GM19328 (cell line): Measurements from ENCODE around the gene RAMP2.
"Not testable (repeated sequence)": the region's sequence is repeated elsewhere in the genome, so short reads cannot be mapped to it uniquely, and the experiment has no call there.

Source experiments
- ATAC-seq: cut with Tn5 transposase; IDR thresholded peaks from one replicate; pipeline ENCODE4 v1.9.1; 2021; ENCODE audit warnings: mild to moderate bottlenecking, moderate library complexity; ENCODE audit not compliant: unreplicated experiment

RAMP2 gene

DNA sequence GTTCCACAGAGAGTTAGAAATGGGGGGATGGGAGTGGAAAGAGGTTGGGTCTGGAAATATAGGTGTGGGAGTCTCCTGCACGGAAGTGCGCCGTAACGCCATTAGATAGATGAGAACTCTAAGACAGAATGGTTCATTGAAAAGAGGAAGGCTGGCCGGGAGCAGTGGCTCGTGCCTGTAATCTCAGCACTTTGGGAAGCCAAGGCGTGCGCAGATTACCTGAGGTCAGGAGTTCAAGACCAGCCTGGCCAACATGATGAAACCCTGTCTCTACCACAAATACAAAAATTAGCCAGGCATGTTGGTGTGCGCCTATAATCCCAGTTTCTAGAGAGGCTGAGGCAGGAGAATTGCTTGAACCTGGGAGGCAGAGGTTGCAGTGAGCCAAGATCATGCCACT, 7.0 kb downstream of the RAMP2 start:
- ATAC-seq = not testable (repeated sequence)

DNA sequence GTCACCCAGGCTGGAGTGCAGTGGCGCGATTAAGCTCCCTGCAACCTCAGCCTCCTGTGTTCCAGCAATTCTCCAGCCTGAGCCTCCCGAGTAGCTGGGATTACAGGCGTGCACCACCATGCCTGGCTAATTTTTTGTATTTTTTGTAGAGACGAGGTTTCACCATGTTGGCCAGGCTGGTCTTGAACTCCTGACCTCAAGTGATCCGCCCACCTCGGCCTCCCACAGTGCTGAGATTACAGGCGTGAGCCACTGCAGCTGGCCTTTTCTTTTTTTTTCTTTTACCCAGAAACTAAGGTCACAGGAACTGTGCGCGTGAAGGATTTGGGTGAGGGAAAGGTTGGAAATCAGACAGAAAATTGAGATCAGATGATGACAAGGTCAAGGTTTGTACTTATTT, 8.9 kb downstream of the RAMP2 start:
- not testable (repeated sequence) for ATAC-seq

DNA sequence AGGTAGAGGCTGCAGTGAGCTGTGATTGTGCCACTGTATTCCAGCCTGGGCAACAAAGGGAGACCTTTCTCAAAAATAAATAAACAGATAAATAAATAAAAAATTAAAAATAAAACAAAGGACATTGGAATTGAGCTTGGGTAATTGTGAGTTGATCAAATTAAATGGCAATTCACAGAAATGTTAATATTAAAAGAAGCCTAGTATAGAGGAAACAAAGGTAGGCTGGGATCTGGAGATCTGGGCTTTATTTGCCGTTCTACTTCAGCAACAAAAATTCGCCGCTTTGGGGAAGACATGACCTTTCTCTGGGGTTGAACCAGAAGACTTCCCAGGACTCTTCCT, 11.9 kb downstream of the RAMP2 start:
- no peak for ATAC-seq

DNA sequence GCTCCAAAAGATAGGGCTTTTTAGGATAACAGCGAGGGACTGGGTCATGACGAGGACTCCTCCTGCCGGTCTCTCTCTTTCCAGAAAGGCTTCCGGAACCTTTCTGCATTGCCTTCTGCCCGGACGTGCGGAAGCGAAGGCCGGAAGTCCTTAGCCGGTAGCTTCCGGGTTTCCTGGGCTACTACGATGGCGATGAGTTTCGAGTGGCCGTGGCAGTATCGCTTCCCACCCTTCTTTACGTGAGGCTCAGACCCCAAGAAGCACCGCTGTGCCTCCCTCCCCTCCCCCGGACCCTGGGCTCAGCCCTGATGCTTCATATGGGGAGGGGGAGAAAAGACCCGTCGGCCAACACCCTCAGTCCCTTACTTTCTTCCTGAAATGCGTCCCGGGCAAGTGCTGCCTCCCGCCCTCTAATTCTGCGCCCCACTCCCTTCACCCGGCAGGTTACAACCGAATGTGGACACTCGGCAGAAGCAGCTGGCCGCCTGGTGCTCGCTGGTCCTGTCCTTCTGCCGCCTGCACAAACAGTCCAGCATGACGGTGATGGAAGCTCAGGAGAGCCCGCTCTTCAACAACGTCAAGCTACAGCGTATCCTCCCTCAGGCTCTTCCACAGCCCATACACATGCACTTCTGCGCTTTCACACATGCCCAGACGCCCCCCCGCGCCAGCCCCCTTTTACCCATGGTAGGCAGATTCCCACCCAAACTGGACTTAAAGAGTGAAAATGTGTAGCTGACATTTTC, 12.4 kb downstream of the RAMP2 start, which contains the start of gene VPS25:
Gene VPS25, plus strand, starts transcription at position 160 of the 746 bp plus-strand sequence. Its CDS starts 27 bp downstream, at position 187.
- ATAC-seq = no peak

DNA sequence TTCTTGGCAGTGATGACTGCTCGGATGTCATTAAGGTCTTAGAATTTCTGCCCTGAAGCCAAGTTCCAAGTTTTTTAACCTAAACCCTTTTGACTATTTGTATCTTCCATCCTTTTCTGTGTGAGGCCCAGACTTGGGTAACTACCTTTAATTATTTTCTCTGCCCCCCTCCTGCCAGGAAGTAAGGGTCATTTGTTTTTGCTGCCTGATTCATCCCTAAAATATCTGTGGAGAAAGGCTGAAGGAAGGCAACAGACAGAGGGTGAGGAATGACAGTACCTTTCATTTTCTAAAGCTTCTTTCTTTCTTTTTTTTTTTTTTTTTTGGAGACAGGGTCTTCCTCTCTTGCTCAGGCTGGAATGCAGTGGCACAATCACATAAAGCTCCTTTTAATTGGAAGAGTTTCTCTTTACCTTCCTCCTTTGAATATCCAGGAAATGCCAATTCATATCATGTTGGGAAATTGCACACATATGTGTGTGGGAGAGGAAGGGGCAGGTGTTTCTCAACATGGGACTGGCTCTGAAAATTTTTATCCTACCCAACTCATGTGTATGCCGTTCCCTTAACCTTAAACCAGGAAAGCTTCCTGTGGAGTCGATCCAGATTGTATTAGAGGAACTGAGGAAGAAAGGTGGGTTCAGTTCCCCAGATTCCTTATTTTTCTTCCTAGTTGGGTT, 13.2 kb downstream of the RAMP2 start:
- ATAC-seq = no peak

DNA sequence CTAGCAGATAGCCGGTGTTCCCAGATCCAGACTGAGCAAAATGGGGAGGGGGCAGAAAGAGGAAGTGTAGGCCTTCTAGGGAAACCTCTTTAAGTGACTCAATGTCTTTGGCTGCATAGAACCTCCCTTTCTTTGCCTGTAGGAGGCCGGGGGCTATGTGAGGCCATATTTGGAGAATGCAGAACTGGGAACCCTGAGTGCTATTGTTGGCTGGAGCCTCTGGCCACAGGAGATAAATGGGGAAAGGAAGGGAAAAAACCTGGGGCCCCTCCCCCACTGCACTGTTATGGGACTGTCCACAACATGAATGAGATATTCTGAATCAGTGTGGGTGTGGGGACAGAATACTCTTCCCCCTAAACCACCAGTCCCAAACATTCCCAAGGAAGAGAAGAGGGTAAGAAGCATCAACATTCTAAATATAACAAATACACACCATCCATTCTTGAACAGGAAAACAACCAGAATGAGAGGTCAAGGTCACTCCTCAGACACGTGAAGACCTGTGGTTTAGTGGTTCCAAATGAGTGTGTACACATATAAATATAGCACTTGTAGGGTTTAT, 14.6 kb downstream of the RAMP2 start:
- ATAC-seq = no peak

DNA sequence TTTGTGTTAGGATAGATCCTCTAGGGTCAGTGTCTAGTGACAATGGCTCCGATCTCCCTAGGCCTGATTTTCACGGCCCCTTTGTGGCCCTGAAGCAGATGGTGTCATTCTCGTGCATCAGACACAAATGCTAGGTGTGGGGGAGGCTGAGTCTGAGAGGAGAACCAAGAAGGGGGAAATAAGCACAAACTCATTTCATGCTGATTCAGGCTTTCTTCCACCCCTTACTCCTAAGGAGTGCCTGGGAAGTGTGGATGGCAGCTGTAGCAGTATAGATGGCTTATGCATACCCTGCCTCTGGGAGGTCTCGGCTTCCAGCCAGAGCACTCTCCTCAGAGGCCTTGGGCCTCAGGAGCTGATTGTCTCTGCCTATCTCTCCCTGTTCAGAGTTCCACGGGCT, 17.5 kb downstream of the RAMP2 start:
- ATAC-seq = no peak

DNA sequence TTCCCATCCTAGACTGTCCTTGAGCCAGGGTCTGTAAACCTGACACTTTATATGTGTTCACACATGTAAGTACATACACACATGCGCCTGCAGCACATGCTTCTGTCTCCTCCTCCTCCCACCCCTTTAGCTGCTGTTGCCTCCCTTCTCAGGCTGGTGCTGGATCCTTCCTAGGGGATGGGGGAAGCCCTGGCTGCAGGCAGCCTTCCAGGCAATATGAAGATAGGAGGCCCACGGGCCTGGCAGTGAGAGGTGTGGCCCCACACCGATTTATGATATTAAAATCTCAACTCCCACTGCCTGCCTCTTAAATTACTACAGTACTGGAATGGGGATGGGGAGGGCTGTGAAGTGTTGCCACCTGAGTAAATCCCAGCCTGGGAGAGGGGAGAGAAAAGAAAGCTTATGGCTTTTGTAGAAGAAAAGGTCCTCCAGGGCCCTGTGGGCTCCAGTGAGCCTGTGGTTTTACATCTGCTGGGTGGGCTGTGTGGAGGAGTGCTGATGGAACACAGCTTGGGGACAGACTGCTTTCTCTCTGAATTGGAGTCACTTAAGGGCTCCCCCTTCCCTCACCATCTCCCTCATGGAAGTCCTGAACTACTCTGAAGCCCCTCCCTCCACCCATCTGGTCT, 18.4 kb downstream of the RAMP2 start:
- ATAC-seq = no peak

DNA sequence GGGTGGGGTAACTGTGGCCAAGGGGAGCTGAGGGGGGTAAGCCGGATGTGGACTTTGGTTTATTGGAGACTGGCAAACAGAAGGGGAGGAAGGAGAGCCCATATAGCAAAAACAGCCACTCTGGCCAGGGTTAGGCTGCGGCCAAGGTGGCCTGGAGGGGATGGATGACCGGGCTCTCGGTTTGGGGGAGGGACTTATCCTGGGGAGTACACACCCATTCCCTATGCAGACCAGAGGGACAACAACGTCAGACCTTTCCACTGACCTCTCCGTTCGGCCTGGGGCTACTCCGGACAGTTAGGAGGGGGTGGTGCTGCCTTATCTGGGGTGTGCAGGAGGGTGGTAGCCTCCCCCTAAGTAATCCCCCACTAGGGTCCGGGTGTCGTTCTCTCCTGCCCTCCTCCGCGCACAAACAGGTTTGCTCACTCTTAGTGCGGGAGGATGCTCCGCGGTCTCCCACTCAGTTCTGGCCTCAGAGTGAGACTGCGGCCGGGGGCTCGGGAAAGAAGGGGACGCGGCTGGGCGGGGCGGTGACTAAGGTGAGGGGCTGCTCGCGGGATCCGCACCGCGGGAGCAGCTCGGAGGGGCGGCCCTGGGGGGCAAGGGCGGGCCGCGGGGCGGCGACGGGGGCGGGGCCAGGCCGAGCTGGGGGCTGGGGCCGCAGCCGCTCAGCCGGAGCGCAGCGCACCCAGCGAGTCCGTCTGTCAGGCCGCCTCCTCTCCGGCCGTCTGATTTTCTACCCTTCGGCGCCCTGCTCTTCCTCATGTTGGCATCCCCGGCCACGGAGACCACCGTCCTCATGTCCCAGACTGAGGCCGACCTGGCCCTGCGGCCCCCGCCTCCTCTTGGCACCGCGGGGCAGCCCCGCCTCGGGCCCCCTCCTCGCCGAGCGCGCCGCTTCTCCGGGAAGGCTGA, 19.2 kb downstream of the RAMP2 start, which contains the start of gene WNK4:
Gene WNK4, plus strand, starts transcription at position 675 of the 915 bp plus-strand sequence. Its CDS starts 89 bp downstream, at position 764.
- no peak for ATAC-seq

DNA sequence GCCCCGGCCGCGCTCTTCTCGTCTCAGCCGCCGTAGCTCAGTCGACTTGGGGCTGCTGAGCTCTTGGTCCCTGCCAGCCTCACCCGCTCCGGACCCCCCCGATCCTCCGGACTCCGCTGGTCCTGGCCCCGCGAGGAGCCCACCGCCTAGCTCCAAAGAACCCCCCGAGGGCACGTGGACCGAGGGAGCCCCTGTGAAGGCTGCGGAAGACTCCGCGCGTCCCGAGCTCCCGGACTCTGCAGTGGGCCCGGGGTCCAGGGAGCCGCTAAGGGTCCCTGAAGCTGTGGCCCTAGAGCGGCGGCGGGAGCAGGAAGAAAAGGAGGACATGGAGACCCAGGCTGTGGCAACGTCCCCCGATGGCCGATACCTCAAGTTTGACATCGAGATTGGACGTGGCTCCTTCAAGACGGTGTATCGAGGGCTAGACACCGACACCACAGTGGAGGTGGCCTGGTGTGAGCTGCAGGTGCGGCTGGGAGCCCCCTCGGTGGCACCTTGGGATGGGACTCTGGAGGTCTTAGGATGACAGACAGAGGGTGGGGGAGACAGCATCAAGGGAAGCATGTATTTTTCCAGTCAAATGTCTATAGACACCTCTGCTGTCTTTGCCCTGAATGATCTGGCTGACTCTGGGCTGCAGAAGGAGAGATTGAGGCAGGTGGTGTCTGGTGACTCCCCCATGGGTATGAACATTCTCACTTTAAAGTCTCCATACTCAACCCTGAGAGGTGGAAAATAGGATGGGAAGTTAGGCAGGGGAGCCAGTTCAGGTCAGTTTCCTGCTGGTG, 20.0 kb downstream of the RAMP2 start:
- ATAC-seq = no peak

DNA sequence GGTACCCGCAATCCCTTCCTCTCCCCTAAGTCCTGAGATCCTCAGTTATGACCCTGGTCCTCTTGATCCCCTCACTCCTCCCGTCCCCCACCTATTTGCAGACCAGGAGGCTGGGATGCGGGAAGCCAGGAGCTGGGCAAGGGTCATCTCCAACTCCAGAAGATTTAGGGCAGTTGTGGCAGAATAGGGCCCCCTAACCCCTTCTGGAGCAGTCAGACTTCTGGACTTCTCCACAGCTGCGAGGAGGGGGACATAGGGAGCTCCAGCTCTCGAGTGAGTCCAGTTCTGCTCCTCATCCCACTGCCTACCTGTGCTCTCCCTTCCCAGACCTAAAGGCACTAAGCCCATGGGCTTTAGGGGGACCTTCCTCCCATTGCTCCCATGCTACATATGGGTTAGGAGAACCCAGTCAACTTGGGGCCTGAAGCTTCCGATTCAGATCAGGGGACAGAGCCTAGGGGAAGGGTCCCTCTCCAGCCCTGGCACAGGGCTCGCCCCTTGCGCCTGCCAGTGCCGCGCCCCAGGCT, 20.7 kb downstream of the RAMP2 start:
- ATAC-seq = no peak

DNA sequence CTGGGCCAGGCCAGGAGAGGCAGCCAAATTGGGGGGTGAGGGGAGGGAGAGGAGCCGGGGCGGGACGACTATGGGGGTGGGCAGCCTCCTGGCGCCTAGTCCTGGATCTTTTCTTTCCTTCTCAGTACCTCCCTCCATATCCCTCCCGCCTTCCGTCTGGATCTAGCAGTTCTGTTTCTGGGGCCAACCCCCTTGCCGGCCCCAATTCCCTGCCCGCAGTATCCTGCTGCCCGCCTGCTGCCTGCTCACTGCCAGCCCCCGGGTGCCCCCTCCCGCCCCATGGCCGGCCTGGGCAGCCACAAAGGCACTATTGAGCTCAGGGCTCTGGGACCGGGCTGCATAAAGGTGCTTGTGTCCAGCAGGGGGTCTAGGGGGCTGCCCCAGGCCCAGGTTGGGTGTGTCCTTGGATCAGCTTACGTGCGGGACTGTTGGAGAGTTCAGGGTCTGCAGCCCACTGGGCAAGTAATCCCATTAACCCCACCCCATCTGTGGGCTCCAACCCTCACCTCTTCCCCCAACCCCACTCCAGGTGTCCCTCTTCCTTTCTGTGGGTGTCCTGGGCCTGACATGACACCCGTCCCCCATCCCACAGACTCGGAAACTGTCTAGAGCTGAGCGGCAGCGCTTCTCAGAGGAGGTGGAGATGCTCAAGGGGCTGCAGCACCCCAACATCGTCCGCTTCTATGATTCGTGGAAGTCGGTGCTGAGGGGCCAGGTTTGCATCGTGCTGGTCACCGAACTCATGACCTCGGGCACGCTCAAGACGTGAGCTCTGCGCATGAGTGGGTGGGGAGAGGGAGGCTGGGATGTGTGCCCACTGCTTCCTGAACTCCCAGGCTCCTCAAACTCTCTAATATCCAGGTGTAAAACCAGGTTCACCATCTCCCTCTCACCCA, 21.4 kb downstream of the RAMP2 start:
- no peak for ATAC-seq

DNA sequence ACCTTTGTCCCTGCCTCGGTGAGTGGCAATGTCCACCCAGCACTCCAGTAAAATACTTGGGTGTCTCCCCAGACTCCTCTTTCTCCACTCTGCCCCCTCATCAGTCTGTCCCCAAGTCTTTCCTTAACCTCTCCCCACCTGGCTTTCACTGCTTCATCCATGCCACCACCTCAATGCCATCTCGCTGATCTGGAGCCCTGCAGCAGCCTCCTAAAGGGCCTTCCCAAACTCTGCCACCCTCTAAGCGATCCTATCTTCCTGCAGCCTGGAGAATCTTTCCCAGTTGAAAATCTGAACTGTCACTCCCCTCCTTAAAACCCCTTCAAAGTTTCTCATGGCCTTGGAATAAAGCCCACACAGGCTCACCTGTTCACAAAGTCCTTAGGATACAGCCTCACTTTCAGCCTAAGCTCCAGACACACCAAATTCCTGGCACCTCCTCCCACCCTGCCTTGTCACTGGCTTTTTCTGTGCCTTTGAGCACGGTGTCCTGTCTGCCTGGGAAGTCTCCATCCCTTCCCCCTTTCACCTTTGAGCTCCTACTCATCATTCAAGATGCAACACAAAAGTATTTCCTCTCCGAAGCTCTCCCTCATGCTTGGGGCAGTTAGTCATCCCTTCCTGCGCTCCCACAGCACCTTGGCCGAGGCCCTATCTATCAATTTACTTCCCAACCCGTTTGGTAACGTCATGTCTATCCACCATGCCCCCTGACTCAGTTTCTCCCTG, 22.2 kb downstream of the RAMP2 start:
- no peak for ATAC-seq

DNA sequence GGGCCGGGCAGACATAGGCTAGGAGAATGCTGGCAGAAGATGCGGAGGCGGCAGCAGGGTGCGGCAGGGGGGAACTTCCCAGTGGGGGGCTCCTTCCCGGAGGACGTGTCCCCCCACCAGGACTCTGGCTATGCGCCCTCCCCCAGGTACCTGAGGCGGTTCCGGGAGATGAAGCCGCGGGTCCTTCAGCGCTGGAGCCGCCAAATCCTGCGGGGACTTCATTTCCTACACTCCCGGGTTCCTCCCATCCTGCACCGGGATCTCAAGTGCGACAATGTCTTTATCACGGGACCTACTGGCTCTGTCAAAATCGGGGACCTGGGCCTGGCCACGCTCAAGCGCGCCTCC, 22.7 kb downstream of the RAMP2 start:
- ATAC-seq = no peak

DNA sequence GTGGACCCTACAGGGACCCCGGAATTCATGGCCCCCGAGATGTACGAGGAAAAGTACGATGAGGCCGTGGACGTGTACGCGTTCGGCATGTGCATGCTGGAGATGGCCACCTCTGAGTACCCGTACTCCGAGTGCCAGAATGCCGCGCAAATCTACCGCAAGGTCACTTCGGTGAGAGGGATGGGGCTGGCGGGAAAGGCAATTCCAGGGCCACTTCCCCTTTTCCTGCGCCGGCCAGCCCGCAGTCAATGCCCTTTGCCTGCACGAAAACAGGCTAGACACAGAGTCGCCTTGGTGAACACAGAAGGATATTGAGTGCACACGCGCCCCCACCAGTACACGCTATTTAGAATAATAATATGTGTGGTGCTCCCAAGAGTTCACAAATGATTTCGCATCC, 23.4 kb downstream of the RAMP2 start:
- ATAC-seq = no peak

DNA sequence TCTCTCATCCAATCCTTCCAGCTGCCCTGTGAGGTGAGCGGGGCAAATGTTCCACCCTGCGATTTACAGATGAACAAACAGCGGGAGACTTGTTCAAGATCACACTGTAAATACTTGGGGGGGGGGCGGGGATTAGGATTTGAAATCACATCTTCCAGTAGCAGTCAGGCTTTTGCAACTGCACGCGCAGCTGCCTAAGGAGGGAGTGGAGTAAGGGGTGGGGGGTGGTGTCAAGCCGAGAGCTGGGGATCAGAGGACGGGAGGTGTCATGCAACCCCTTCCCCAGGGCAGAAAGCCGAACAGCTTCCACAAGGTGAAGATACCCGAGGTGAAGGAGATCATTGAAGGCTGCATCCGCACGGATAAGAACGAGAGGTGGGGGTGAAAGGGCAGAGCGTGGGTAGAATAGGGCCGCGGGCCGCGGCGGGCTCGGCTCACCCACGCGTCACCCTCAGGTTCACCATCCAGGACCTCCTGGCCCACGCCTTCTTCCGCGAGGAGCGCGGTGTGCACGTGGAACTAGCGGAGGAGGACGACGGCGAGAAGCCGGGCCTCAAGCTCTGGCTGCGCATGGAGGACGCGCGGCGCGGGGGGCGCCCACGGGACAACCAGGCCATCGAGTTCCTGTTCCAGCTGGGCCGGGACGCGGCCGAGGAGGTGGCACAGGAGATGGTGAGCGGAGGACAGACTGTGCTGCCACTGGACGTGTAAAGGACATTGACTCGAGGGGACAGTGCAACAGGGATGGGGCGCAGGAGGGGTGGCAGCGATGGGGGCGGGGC, 24.0 kb downstream of the RAMP2 start:
- no peak for ATAC-seq

DNA sequence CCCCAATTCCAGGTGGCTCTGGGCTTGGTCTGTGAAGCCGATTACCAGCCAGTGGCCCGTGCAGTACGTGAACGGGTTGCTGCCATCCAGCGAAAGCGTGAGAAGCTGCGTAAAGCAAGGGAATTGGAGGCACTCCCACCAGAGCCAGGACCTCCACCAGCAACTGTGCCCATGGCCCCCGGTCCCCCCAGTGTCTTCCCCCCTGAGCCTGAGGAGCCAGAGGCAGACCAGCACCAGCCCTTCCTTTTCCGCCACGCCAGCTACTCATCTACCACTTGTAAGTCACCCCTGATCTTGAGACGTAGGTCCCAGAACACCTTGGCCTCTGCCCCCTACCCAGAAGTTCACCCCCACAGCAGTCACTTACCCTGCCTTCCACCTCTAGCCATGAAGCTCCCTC, 26.2 kb downstream of the RAMP2 start:
- ATAC-seq = no peak
